Measurements from ENCODE around the gene MAP1S. TPM values are rescaled to one million over a fixed set of nuclear protein-coding genes. Genes with fewer than 3 reads are reported as not detected.

Gene MAP1S, protein sequence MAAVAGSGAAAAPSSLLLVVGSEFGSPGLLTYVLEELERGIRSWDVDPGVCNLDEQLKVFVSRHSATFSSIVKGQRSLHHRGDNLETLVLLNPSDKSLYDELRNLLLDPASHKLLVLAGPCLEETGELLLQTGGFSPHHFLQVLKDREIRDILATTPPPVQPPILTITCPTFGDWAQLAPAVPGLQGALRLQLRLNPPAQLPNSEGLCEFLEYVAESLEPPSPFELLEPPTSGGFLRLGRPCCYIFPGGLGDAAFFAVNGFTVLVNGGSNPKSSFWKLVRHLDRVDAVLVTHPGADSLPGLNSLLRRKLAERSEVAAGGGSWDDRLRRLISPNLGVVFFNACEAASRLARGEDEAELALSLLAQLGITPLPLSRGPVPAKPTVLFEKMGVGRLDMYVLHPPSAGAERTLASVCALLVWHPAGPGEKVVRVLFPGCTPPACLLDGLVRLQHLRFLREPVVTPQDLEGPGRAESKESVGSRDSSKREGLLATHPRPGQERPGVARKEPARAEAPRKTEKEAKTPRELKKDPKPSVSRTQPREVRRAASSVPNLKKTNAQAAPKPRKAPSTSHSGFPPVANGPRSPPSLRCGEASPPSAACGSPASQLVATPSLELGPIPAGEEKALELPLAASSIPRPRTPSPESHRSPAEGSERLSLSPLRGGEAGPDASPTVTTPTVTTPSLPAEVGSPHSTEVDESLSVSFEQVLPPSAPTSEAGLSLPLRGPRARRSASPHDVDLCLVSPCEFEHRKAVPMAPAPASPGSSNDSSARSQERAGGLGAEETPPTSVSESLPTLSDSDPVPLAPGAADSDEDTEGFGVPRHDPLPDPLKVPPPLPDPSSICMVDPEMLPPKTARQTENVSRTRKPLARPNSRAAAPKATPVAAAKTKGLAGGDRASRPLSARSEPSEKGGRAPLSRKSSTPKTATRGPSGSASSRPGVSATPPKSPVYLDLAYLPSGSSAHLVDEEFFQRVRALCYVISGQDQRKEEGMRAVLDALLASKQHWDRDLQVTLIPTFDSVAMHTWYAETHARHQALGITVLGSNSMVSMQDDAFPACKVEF
- total RNA-seq (10 to 100 TPM; 13.9 to 35.6 (median 21.3) TPM), polyA plus RNA-seq (10 to 100 TPM; 22.1 to 22.4 TPM)

DNA sequence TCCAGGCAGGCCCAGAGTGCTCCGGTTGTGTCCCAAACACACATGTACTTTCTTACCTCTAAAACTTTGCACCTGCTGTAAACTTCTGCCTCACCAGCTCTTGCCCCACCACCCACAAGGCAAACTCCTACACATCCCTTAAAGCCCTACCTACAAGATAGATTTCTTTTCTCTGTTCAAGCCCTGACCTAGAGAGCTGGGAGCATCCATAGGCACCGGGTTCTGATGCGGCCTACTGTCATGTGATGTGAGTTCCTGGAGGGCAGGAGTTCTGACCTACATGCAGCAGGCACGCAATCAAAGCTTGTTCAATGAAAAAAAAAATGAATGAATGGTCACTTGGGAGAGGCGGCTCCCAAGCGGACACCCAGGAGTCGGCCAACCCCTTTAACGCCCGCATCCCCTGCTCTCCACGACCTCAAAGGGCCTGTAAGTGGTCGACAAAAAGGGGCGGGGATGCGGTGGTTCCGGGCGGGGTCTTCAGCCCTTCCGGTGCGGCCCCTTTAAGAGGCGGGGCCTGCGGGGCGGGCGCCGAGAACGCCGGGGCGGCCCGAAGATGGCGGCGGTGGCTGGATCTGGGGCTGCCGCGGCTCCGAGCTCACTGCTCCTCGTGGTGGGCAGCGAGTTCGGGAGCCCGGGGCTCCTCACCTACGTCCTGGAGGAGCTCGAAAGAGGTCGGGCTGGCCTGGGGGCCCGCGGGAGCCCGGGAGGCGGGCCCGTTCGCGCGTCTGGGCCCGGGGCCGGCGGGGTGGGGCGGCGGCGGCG is at the start of gene MAP1S:
Gene MAP1S, plus strand, starts transcription at position 534 of the 765 bp plus-strand sequence. Its CDS starts 23 bp downstream, at position 557.
- Histone ChIP-seq H3K27me3 (no peaks in the 10 kb centered on the region), H3K9me3 (no peaks in the 10 kb centered on the region), H3K27ac (peak within 1 kb of the TSS in 3 of 4 donors; percentile 3 to 60 (median 50)), H3K36me3 (peaks cover 0 to 6% (median 0%) of the 10 kb centered on the region in 3 donors), H3K4me1 (peaks cover 5 to 8% (median 6%) of the 10 kb centered on the region in 3 donors), H3K4me3 (peak within 1 kb of the TSS; percentile 69 to 98 (median 90))
- FAIRE-seq, result no peak
- WGBS, 2 donors, result 3% methylated on average over 42 to 53 of the region's 53 CpGs
- TF ChIP-seq, protein P1, sequence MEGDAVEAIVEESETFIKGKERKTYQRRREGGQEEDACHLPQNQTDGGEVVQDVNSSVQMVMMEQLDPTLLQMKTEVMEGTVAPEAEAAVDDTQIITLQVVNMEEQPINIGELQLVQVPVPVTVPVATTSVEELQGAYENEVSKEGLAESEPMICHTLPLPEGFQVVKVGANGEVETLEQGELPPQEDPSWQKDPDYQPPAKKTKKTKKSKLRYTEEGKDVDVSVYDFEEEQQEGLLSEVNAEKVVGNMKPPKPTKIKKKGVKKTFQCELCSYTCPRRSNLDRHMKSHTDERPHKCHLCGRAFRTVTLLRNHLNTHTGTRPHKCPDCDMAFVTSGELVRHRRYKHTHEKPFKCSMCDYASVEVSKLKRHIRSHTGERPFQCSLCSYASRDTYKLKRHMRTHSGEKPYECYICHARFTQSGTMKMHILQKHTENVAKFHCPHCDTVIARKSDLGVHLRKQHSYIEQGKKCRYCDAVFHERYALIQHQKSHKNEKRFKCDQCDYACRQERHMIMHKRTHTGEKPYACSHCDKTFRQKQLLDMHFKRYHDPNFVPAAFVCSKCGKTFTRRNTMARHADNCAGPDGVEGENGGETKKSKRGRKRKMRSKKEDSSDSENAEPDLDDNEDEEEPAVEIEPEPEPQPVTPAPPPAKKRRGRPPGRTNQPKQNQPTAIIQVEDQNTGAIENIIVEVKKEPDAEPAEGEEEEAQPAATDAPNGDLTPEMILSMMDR (IDR thresholded peaks at IDR 0.05), result no peak
- peak; percentile 59 to 85 (median 71) for ATAC-seq
- DNase-seq, result peak in 5 of 6 donors; percentile 27 to 83 (median 65)
- intact Hi-C loops (cut with DNase I), result no loop called here

DNA sequence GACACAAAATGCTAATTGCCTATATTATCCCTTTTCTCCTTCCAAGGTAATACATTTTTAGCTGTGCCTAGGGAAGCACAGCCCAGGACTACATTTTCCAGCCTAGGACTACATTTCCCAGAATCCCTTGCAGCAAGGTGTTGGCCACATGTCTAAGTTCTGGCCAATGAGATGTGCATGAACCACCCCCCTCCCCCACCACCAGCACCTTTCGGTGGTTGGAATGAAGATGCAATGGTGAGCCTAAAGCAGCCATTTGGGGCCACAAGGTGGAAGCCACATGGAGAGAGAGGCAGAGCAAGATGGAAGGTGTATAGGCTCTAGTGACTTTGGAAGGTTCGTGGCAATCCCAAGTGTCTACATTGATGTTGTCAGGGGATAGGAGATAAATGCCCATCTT is 47.4 kb upstream of the MAP1S start:
- Histone ChIP-seq H3K4me3 (no peak overlapping the region), H3K27ac (no peak overlapping the region), H3K27me3 (no peaks in the 10 kb centered on the region), H3K36me3 (no peaks in the 10 kb centered on the region), H3K9me3 (no peaks in the 10 kb centered on the region), H3K4me1 (no peaks in the 10 kb centered on the region)
- WGBS, 2 donors, result 70 to 87% methylated on average over 2 of the region's 2 CpGs
- ATAC-seq (no peak), DNase-seq (no peak), FAIRE-seq (no peak)
- intact Hi-C loops (cut with DNase I), result no loop called here
- TF ChIP-seq, protein P1 (IDR thresholded peaks at IDR 0.05), result no peak

DNA sequence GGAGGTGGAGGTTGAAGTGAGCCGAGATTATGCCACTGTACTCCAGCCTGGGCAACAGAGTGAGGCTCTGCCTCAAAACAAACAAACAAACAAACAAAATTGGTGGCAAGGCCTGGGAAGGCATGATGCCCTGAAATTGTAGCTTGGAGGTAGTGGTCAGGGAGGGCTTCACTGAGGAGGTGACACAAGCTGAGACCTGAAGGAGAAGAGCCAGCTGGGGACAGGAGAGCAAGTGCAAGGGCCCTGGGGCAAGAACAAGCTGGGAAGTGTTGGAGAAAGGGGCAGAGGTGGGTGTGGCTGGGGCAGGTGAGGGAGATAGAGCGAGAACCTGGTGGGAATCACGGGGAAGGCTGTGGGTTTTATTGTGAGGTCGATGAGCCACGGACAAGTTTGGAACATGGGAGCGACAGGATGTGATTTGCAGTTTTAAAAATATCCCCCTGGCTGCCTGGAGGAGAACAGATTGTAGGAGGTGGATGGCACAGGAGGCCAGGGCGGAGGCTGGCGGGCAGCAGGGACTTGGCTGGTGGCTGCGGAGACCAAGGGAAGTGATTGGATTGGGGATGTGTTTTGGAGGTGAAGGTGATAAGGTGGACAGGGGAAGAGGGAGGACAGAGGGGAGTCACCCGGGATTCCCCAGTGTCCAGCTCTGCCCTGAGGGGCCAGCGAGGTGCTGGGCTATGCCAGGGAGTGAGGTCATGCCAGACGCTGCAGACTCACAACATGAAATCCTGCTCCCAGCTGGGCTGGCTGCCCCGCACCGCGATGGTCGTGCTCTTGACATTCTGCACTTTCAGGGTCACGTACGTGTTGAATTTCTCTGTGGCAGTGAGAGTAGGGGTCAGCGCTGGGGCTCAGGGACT is 45.1 kb upstream of the MAP1S start:
- no peak for FAIRE-seq
- intact Hi-C loops (cut with DNase I), result no loop called here
- no peaks in the 10 kb centered on the region for H3K36me3 ChIP-seq

More for the DNA sequence above, 45.1 kb upstream of the MAP1S start:
- H3K9me3 ChIP-seq, result no peaks in the 10 kb centered on the region
- no peak overlapping the region for H3K27ac ChIP-seq
- no peaks in the 10 kb centered on the region for H3K27me3 ChIP-seq
- 49 to 57% methylated on average over 19 of the region's 19 CpGs for WGBS, 2 donors
- ATAC-seq (no peak), DNase-seq (no peak)
- H3K4me3 ChIP-seq, result no peak overlapping the region
- TF ChIP-seq, protein P1 (IDR thresholded peaks at IDR 0.05), result no peak
- no peaks in the 10 kb centered on the region for H3K4me1 ChIP-seq
